GM18909 (cell line): Measurements from ENCODE around the gene NUP107.
"Not testable (repeated sequence)": the region's sequence is repeated elsewhere in the genome, so short reads cannot be mapped to it uniquely, and the experiment has no call there.

Experiments
- ATAC-seq: cut with Tn5 transposase; IDR thresholded peaks from one replicate; pipeline ENCODE4 v1.9.1; 2021; ENCODE audit warnings: mild to moderate bottlenecking; ENCODE audit not compliant: unreplicated experiment, poor library complexity

NUP107 gene

DNA sequence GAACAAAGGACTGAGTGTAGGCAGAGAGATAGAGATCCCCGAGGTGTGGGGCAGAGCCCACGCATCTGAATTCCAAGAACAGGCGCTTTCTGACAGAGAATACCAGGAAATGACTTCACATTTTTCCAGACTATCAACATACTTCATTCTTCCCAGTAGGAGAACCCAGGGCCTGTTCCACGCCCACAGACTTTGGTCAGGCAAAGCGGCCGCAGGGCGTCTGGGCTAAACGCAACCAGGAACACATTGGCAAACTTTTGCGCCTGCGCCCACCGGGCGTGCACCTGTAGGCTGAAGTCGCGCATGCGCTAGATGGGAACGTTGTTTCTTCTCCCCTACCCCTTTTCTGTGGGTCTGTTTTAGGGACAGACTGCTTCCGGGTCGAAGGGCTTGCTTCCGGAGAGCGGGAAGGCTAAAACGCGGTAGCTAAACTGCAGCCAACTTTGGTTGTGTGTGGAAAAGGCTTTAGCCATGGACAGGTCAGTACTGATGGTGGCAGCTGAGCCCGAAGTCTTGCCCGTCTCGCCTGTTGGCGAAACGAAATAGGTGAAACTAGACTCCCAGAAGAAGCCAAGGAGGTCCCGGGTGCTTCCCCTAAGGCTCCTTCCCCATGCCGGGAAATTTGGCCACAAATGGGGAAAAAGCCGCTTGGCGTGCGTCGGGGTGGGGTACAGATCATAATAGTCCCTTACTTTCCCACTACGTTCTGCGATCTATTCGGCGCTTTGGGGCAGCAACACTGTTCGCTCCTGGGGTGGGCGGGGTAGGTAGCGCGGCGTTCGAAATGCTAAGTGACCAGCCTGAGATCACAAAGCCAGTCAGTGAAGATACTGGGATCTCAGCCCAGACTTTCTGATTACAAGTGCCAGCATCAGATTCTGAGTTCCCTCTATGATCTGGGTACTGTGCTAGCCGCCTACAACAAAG is at the start of gene NUP107:
NUP107 (plus strand) TSS at position 384 of the 927 bp plus-strand sequence; CDS start at position 472, 88 bp downstream.
- ATAC-seq, result peak; percentile 94

DNA sequence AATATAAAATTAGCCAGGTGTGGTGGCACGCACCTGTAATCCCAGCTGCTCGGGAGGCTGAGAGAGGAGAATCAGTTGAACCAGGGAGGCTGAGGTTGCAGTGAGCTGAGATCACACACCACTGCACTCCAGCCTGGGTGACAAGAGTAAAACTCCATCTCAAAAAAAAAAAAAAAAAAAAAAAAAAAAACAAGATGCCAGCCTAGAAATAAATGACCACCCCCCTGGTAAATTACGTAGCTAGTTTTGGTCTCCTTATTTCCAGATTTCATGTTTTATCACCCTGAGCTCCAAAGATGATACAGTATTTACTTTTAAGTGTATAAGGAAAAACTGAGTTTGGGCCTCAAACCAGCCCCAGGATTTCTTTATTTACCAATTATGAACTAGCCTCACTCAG is 49.3 kb upstream of the NUP107 start:
- not testable (repeated sequence) for ATAC-seq

- ATAC-seq, result no peak
These were observed 48.6 kb upstream of the NUP107 start for GRCh38 chr12:68638171-68638570.

DNA sequence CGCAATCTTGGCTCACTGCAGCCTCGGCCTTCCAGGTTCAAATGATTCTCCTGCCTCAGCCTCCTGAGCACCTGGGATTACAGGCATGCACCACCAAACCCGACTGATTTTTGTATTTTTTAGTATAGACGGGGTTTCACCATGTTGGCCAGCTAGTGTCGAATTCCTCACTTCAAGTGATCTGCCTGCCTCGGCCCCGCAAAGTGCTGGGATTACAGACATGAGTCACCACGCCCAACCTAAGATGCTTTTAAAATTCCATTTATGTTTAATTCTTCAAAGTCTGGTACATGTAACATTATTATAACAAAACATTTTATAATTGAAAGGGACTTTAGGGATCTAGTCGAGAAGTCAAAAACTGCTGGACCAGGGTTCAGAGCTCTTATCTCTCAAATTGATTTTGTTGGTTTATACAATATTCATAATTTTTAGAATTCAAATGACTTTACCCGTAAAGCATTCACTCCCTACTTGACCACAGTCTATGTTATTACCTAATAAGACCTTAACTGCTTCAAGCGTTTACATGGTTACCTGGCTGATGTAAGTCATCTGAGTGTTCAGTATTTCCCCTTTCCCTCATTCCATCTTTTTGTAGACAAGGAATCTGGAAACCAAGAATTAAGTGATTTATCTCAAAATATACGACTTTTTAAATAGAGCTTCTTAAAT is 47.9 kb upstream of the NUP107 start:
- ATAC-seq, result no peak

DNA sequence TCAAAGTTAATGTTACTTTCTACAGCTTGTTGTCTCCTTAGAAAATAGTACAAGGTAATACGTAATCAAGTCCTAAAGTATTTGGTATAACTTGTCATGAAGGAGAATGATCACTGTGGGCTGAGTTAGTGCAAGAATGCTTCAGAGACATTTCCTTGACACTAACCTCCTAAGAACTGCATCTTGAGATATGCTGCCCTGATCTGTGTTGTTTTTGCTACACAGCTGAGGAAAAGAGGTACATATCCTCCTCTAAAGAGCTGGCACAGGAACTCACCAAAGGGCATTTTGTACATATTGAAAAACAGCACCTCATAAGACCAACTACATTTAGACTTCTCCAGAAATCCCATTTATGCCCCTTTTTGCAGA is 47.4 kb upstream of the NUP107 start:
- no peak for ATAC-seq

GRCh38 chr12:68641138-68641537 is 45.6 kb upstream of the NUP107 start:
- ATAC-seq, result peak; percentile 96

DNA sequence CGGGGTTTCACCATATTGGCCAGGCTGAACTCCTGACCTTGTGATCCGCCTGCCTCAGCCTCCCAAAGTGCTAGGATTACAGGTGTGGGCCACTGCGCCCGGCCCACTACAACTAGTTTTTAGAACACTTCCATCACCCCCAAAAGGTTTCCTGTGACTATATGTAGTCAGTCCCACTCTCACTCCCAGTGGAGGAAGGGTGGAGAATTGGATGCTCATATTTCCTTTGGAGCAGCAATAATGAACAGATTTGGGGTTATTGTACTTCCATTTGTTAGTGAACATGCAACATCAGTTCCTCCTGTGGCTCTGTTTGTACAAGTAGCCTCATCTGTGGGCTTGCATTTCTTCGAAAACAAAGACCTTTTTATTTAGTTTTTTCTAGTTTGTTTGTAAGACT is 40.3 kb upstream of the NUP107 start:
- no peak for ATAC-seq

DNA sequence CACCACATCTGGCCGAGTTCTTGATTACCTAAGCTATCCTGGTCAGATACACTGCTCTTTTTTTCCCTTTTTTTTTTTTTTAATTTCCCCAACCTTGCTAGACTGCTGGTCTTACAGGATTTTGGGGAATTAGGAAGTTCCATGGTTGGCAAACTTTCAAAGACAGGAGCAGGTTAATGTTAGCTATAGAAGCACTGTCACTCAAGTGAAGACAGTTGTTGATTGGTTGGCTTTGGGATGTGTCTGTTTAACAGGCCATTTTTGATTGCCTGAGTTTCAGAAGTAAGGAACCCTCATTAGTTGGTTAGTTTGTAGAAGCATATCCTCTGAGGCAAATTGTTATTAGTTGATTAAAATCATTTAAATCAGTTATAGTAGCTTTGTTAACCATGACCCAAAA is 39.3 kb upstream of the NUP107 start:
- no peak for ATAC-seq

DNA sequence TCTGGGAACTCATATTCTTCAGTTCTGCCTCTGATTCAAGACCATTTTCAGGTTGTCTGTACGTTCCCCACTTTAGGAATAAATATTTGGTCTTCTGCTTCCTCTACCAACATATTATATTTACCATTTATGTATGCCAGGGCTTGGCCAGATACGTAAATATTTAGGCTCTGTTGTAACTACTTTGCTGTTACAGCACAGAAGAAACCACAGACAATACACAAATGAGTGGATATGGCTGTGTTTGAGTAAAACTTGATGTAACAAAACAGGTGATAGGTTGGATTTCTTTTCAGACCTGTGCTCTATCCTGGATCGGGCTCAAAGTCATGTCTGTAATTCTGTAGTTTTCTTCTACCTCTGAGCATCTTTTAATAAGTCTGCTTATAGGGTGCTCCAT is 38.6 kb upstream of the NUP107 start:
- ATAC-seq, result no peak

- no peak for ATAC-seq
These were observed 21.7 kb upstream of the NUP107 start for GRCh38 chr12:68665016-68665569.

DNA sequence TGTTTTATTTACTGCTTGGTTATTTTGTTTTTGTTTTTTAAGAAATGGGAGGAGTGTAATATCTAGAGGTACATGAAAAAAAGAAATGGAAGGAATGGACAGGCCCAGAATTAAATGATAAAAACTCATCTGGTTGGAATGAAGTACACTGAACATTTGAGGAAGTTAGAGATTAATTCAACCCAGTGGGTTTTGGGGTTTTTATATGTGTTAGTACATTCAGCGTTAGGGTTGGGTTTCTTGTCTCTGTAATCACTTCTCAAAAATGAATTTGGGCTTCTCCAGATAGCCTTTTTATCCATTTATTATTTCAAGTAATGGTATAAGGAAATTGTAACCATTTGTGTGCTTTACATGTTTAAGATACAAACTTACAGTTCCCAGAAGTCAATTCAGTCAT is 19.5 kb upstream of the NUP107 start:
- ATAC-seq, result no peak

- ATAC-seq, result no peak
These were observed 18.9 kb upstream of the NUP107 start for GRCh38 chr12:68667896-68668295.

DNA sequence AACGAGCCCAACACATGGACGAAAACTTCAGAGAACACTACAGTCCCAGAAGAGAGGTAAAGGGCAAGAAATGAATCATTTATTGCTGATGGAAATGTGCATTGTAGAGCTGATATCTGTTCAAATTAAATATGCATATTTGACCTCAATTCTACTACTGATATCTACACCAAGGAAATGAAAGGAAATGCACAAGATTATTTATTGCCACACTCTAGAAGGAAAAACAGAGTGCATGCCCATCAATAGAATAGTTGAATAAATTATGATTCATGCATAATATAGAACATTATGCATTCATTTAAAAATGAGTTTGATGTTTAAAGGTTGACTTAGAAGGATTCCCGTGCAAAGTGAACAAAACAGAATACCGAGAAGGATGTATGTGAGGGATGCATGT is 15.6 kb upstream of the NUP107 start:
- no peak for ATAC-seq

DNA sequence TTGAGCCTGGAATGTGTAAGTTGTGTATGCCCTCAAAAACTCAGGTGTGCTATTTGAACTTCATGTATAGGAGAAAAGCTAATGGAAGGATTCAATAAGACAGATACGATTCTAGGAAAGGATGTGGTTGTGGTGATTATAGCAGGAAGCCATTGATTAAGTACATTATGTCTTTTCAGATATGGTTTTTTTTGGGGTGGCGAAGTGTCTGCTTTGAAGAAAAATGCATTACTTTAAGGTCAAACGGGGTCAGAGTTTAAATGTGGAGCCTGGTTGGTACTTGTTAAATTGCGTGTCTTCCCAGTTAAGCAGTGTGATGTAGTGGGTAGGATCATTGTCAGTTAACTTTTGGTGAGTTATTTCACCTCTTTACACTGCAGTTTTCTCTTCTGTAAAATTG is 13.0 kb upstream of the NUP107 start:
- ATAC-seq, result no peak

- ATAC-seq, result no peak
These were observed 12.4 kb upstream of the NUP107 start for GRCh38 chr12:68674376-68674775.

- no peak for ATAC-seq
These were observed 11.5 kb upstream of the NUP107 start for GRCh38 chr12:68675101-68675842.

- ATAC-seq, result not testable (repeated sequence)
These were observed 9.9 kb upstream of the NUP107 start for GRCh38 chr12:68676854-68677253.

GRCh38 chr12:68686262-68686594 is 550 bp upstream of the NUP107 start:
- peak; percentile 4 for ATAC-seq

- ATAC-seq, result no peak
These were observed 8.7 kb downstream of the NUP107 start for GRCh38 chr12:68695454-68695853.

GRCh38 chr12:68699486-68699885 is 12.7 kb downstream of the NUP107 start:
- no peak for ATAC-seq

- ATAC-seq, result no peak
These were observed 41.0 kb downstream of the NUP107 start for GRCh38 chr12:68727776-68728175.
